T47D (cell line): ENCODE measurements around the gene NCKAP1.
A peak's percentile ranks its signal among the peaks of the same experiment; 100 is the strongest.
"Not testable (repeated sequence)": the region's sequence is repeated elsewhere in the genome, so short reads cannot be mapped to it uniquely, and the experiment has no call there.

ENCODE experiments used
- DNase-seq, 2 experiments: peaks; one replicate each; pipeline versions ENCODE4 v3.0.0 to v3.0.0-alpha.2; 2011 to 2012; ENCODE audit warnings: low read depth in 1 of 2, low spot score in 1 of 2
- JUND ChIP-seq: IDR thresholded peaks from 2 replicates; pipeline ENCODE4 v1.6.1; 2012; ENCODE audit warnings: low read depth
- in situ Hi-C: cut with HindIII; loops from 2 replicates; pipeline ENCODE4 v1.10.0; 2016; ENCODE audit warnings: low sequenced_read_pairs, low pct_unique_long_range_greater_than_20kb

The NCKAP1 gene

DNA sequence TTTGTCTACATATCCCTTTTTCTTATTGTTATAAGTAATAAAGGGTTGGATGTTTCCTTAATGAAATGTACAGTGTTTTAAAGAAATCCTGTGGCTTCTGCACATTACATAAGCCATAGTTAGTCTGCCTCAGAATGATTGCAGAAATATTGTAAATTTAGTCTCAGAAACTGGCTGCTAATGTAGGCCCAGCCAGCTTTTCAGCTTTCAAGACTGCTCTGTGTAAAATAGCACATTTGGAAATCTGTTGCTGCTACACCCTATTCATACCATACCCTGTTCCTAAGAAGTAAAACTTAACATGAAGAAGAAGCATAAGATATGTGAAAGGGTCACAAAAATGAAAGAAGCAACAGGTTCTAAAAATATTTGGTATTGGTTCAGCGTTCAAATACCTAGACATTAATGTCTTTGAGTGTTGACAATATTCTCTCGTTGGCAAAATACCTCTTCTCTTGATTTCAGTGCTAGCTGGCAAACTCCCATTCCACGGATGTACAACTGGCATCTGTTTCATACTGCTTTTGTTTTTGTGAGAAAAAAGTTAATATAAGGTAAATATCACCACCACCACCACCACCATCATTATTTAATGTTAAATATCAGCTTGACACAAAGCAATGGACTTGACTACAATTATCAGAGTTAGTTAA lies 19.2 kb upstream of the NCKAP1 start:
- DNase-seq: no peak
- TF ChIP-seq JUND: no peak
- in situ Hi-C loops: no loop called here

DNA sequence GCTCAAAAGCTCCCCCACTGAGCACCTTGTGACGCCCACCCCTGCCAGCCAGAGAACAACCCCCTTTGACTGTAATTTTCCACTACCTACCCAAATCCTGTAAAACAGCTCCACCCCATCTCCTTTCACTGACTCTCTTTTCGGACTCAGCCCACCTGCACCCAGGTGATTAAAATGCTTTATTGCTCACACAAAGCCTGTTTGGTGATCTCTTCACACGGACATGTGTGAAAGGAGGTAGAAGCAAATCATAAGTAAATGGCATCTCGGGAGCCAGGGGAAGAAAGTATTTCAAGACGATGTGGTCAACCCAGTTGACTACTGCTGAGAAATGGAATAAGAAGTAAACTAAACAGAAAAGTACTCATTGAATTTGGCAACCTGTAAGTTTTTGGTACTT lies 11.2 kb upstream of the NCKAP1 start:
- DNase-seq: no peak
- TF ChIP-seq JUND: no peak
- in situ Hi-C loops: no loop called here

DNA sequence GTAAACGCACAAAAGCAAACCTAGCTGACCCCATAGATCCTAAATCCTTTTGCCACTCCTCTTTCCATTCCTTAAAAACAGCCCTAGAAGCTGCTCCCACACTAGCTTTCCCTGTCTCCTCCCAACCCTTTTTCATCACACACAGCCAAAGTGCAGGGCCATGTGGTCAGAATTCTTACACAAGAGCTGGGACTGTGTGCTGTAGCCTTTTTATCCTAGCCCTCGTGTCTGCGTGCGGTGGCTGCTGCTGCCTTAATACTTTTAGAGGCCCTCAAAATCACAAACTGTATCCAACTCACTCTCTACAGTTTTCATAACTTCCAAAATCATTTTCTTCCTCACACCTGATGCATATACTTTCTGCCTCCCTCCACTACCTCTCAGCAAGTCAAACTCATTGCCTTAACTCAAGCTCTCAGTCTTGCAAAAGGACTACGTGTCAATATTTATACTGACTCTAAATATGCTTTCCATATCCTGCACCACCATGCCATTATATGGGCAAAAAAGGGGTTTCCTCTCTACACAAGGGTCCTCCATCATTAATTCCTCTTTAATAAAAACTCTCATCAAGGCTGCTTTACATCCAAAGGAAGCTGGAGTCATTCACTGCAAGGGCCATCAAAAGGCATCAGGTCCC lies 9.3 kb upstream of the NCKAP1 start:
- in situ Hi-C loops, DNase-seq: not testable (repeated sequence)

- DNase-seq, in situ Hi-C loops: not testable (repeated sequence)
Observed at GRCh38 chr2:183043580-183043979, 5.3 kb upstream of the NCKAP1 start.

DNA sequence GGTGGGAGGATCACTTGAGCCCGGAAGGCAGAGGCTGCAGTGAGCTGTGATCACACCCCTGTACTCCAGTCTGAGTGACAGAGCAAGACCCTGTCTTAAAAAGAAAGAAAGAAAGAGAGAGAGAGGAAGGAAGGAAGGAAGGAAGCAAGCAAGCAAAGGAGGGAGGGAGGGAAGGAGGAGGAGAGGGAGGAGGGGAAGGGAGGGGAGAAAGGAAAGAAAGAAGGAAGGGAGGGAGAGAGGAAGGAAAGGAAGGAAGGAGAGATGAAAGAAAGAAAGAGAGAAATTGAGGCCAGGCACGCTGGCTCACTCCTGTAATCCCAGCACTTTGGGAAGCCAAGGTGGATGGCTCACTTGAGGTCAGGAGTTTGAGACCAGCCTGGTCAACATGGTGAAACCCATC lies 2.3 kb upstream of the NCKAP1 start:
- no peak for TF ChIP-seq JUND
- no peak for DNase-seq
- in situ Hi-C loops: no loop called here

GRCh38 chr2:183037553-183038340 lies 510 bp downstream of the NCKAP1 start:
- DNase-seq: no peak
- TF ChIP-seq JUND: no peak
- in situ Hi-C loops: no loop called here

- in situ Hi-C loops: no loop called here
- no peak for TF ChIP-seq JUND
- peak; percentile 9 to 38 for DNase-seq
Observed at GRCh38 chr2:183037074-183037552, 1.1 kb downstream of the NCKAP1 start.

GRCh38 chr2:183035954-183036669 lies 2.1 kb downstream of the NCKAP1 start:
- DNase-seq: no peak

GRCh38 chr2:183035298-183035953 lies 2.8 kb downstream of the NCKAP1 start:
- no peak for TF ChIP-seq JUND
- DNase-seq: no peak

More at GRCh38 chr2:183035954-183036669, 2.1 kb downstream of the NCKAP1 start:
- no peak for TF ChIP-seq JUND
- in situ Hi-C loops: no loop called here

DNA sequence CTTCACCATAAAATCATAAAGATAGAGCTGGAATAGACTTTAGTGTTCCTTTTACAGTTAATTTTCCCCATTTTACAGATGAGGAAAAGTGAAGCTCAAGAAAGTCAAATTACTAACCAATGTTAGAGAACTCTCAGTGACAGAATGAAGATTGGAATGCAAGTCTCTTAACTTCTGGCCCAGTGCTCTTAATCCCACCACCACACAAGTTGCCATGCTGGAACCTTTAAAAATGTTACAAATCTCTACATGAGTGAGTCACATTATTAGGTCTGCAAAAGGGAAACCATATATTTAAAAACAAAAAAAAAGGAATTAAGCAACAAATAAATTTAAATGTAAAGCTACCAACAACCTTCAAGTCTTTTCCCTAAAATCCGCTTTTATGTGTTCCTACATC lies 3.5 kb downstream of the NCKAP1 start:
- TF ChIP-seq JUND: no peak
- in situ Hi-C loops: no loop called here
- no peak for DNase-seq

More at GRCh38 chr2:183035298-183035953, 2.8 kb downstream of the NCKAP1 start:
- in situ Hi-C loops: no loop called here

- no peak for DNase-seq
- in situ Hi-C loops: no loop called here
- no peak for TF ChIP-seq JUND
Observed at GRCh38 chr2:183033951-183034350, 4.3 kb downstream of the NCKAP1 start.
